Stimulated activated CD4-positive, alpha-beta T cell treated with anti-CD3 and anti-CD28 coated beads, Interleukin-1b, Interleukin-23, amount 100 ng/mL, for 24 hours (primary cell): ENCODE data around the gene GUSB.
"Not testable (repeated sequence)": the region's sequence is repeated elsewhere in the genome, so short reads cannot be mapped to it uniquely, and the experiment has no call there.

Source experiments
- DNase-seq, 4 experiments: peaks; one replicate each; pipeline ENCODE4 v3.0.0-alpha.2; 2020; ENCODE audit warnings: low read depth in 4 of 4, low spot score in 1 of 4

Gene GUSB

GRCh38 chr7:65975814-65976445 is 6.1 kb downstream of the GUSB start:
- DNase-seq = no peak

GRCh38 chr7:65974876-65975275 is 7.1 kb downstream of the GUSB start:
- DNase-seq = no peak

- DNase-seq = no peak
Observed at GRCh38 chr7:65974191-65974801, 7.7 kb downstream of the GUSB start.

- no peak for DNase-seq
Observed at GRCh38 chr7:65972976-65973375, 9.0 kb downstream of the GUSB start.

- DNase-seq = no peak
Observed at GRCh38 chr7:65971021-65971420, 11.0 kb downstream of the GUSB start.

GRCh38 chr7:65968256-65969185 is 13.5 kb downstream of the GUSB start:
- no peak for DNase-seq

- DNase-seq = no peak
Observed at GRCh38 chr7:65967361-65968155, 14.5 kb downstream of the GUSB start.

GRCh38 chr7:65966146-65966545 is 15.9 kb downstream of the GUSB start:
- no peak for DNase-seq

GRCh38 chr7:65964671-65965070 is 17.3 kb downstream of the GUSB start:
- DNase-seq = not testable (repeated sequence)

- no peak for DNase-seq
Observed at GRCh38 chr7:65962033-65962432, 20.0 kb downstream of the GUSB start.

GRCh38 chr7:65960351-65961074 is 21.5 kb downstream of the GUSB start:
- no peak for DNase-seq

- no peak for DNase-seq
Observed at GRCh38 chr7:65955718-65956117, 26.3 kb downstream of the GUSB start.

- no peak for DNase-seq
Observed at GRCh38 chr7:65953890-65954450, 28.0 kb downstream of the GUSB start.

- no peak for DNase-seq
Observed at GRCh38 chr7:65953001-65953720, 28.9 kb downstream of the GUSB start.

- no peak for DNase-seq
Observed at GRCh38 chr7:65951837-65952578, 30.0 kb downstream of the GUSB start.

- no peak for DNase-seq
Observed at GRCh38 chr7:65946904-65947303, 35.1 kb downstream of the GUSB start.

- not testable (repeated sequence) for DNase-seq
Observed at GRCh38 chr7:65945787-65946186, 36.2 kb downstream of the GUSB start.

GRCh38 chr7:65938336-65938895 is 43.6 kb downstream of the GUSB start:
- no peak for DNase-seq

GRCh38 chr7:65937296-65937695 is 44.7 kb downstream of the GUSB start:
- DNase-seq = no peak
